ENCODE data around the gene PAFAH1B2. TPM values are rescaled to one million over a fixed set of nuclear protein-coding genes. Genes with fewer than 3 reads are reported as not detected.
"Not testable (repeated sequence)": the region's sequence is repeated elsewhere in the genome, so short reads cannot be mapped to it uniquely, and the experiment has no call there.

Gene PAFAH1B2
- total RNA-seq, 1 donor from 2014 or later, result 90.5 TPM

DNA sequence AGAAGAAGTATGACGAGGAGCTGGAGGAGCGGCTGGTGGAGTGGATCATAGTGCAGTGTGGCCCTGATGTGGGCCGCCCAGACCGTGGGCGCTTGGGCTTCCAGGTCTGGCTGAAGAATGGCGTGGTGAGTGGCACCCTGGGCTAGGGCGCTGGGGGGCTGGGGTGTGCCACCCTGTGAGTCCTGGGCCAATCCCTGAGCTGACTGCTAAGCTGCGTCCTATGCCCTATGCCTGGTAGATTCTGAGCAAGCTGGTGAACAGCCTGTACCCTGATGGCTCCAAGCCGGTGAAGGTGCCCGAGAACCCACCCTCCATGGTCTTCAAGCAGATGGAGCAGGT, 59.0 kb downstream of the PAFAH1B2 start:
- Mint-ChIP-seq H3K27me3 (ENCODE audit: low read depth) (no peaks in the 10 kb centered on the region), H3K36me3 (ENCODE audit: low read depth) (peaks cover 49% of the 10 kb centered on the region), H3K4me3 (ENCODE audit: unreplicated experiment) (peak overlapping the region; percentile 93), H3K4me1 (ENCODE audit: low read depth) (peaks cover 67% of the 10 kb centered on the region), H3K9me3 (ENCODE audit: low read depth) (no peaks in the 10 kb centered on the region), H3K27ac (ENCODE audit: unreplicated experiment) (peak overlapping the region; percentile 95)
- no peak for TF ChIP-seq CTCF (IDR thresholded peaks at IDR 0.05)
- DNase-seq (ENCODE audit: low spot score), result no peak

- Mint-ChIP-seq H3K4me1 (ENCODE audit: low read depth) (peaks cover 56% of the 10 kb centered on the region), H3K36me3 (ENCODE audit: low read depth) (peaks cover 46% of the 10 kb centered on the region), H3K4me3 (ENCODE audit: unreplicated experiment) (peak overlapping the region; percentile 93), H3K27me3 (ENCODE audit: low read depth) (no peaks in the 10 kb centered on the region), H3K9me3 (ENCODE audit: low read depth) (no peaks in the 10 kb centered on the region), H3K27ac (ENCODE audit: unreplicated experiment) (peak overlapping the region; percentile 95)
- no peak for DNase-seq (ENCODE audit: low spot score)
- no peak for TF ChIP-seq CTCF (IDR thresholded peaks at IDR 0.05)
Observed at GRCh38 chr11:117204283-117205080, 60.4 kb downstream of the PAFAH1B2 start.

GRCh38 chr11:117205211-117205818, 61.2 kb downstream of the PAFAH1B2 start:
- Mint-ChIP-seq H3K4me1 (ENCODE audit: low read depth) (peaks cover 51% of the 10 kb centered on the region), H3K9me3 (ENCODE audit: low read depth) (no peaks in the 10 kb centered on the region), H3K27ac (ENCODE audit: unreplicated experiment) (peak overlapping the region; percentile 95), H3K4me3 (ENCODE audit: unreplicated experiment) (peak overlapping the region; percentile 3), H3K27me3 (ENCODE audit: low read depth) (no peaks in the 10 kb centered on the region), H3K36me3 (ENCODE audit: low read depth) (peaks cover 42% of the 10 kb centered on the region)
- DNase-seq (ENCODE audit: low spot score), result no peak
- no peak for TF ChIP-seq CTCF (IDR thresholded peaks at IDR 0.05)

- Mint-ChIP-seq H3K4me1 (ENCODE audit: low read depth) (peaks cover 43% of the 10 kb centered on the region), H3K27ac (ENCODE audit: unreplicated experiment) (peak overlapping the region; percentile 86), H3K36me3 (ENCODE audit: low read depth) (peaks cover 35% of the 10 kb centered on the region)
- H3K4me3 Mint-ChIP-seq (ENCODE audit: unreplicated experiment); H3K27me3 Mint-ChIP-seq (ENCODE audit: low read depth); H3K9me3 Mint-ChIP-seq (ENCODE audit: low read depth); DNase-seq (ENCODE audit: low spot score): not testable (repeated sequence)
Observed at GRCh38 chr11:117206111-117206510, 62.0 kb downstream of the PAFAH1B2 start.

GRCh38 chr11:117206859-117207258, 62.8 kb downstream of the PAFAH1B2 start:
- H3K4me1 Mint-ChIP-seq (ENCODE audit: low read depth), result peaks cover 39% of the 10 kb centered on the region
- DNase-seq (ENCODE audit: low spot score), result not testable (repeated sequence)

GRCh38 chr11:117207481-117207880, 63.4 kb downstream of the PAFAH1B2 start:
- H3K27ac Mint-ChIP-seq (ENCODE audit: unreplicated experiment); DNase-seq (ENCODE audit: low spot score); H3K9me3 Mint-ChIP-seq (ENCODE audit: low read depth); H3K4me3 Mint-ChIP-seq (ENCODE audit: unreplicated experiment); H3K27me3 Mint-ChIP-seq (ENCODE audit: low read depth): not testable (repeated sequence)
- Mint-ChIP-seq H3K4me1 (ENCODE audit: low read depth) (peaks cover 34% of the 10 kb centered on the region), H3K36me3 (ENCODE audit: low read depth) (peaks cover 34% of the 10 kb centered on the region)

More at GRCh38 chr11:117206859-117207258, 62.8 kb downstream of the PAFAH1B2 start:
- Mint-ChIP-seq H3K27ac (ENCODE audit: unreplicated experiment) (peak overlapping the region; percentile 27), H3K36me3 (ENCODE audit: low read depth) (peaks cover 38% of the 10 kb centered on the region)
- H3K4me3 Mint-ChIP-seq (ENCODE audit: unreplicated experiment); H3K27me3 Mint-ChIP-seq (ENCODE audit: low read depth); H3K9me3 Mint-ChIP-seq (ENCODE audit: low read depth): not testable (repeated sequence)
- peak; percentile 47 for TF ChIP-seq CTCF (IDR thresholded peaks at IDR 0.05)

Data from chondrocyte (in vitro differentiated cells).